ENCODE results near the gene TRIM33. TPM values are rescaled to one million over a fixed set of nuclear protein-coding genes. Genes with fewer than 3 reads are reported as not detected.

The TRIM33 gene
- polyA plus RNA-seq, 1 donor (not counting 4 experiments of a cell fraction or from before 2014, with no cell fraction given) = 26.4 TPM

- Histone ChIP-seq H3K9ac (ENCODE audit: control insufficient read depth, extremely low read depth, insufficient read depth, low read length) (no peak overlapping the region), H2AFZ (ENCODE audit: control insufficient read depth, low read length) (no peak overlapping the region), H3K9me1 (ENCODE audit: control insufficient read depth, extremely low read depth, insufficient read depth, low read length) (no peaks in the 10 kb centered on the region), H3K79me2 (ENCODE audit: control insufficient read depth, insufficient read depth, low read length) (peaks cover 86% of the 10 kb centered on the region), H3K4me1 (ENCODE audit: control insufficient read depth, extremely low read depth, insufficient read depth, low read length) (peaks cover 17% of the 10 kb centered on the region), H3K4me3 (ENCODE audit: control insufficient read depth in 2 of 3, extremely low read depth in 1 of 3, insufficient read depth in 2 of 3, low read depth in 1 of 3, low read length in 3 of 3) (no peak overlapping the region), H3K27me3 (ENCODE audit: control insufficient read depth, extremely low read depth, insufficient read depth, low read length) (no peaks in the 10 kb centered on the region), H4K20me1 (ENCODE audit: control insufficient read depth, extremely low read depth, insufficient read depth, low read length) (peaks cover 4% of the 10 kb centered on the region), H3K27ac (ENCODE audit: control insufficient read depth, insufficient read depth, low read length) (peak overlapping the region; percentile 41), H3K36me3 (ENCODE audit: control insufficient read depth in 2 of 2, extremely low read depth in 1 of 2, insufficient read depth in 2 of 2, low read length in 2 of 2) (no peaks in the 10 kb centered on the region), H3K4me2 (ENCODE audit: control insufficient read depth, extremely low read depth, insufficient read depth, low read depth, low read length) (no peak overlapping the region), H3K9me3 (ENCODE audit: control insufficient read depth, low read depth, low read length) (peaks cover 5% of the 10 kb centered on the region)
- DNase-seq (ENCODE audit: low read depth, low spot score) (no peak), FAIRE-seq (no peak)
- no peak for TF ChIP-seq CTCF (optimal IDR thresholded peaks at IDR 0.05 in 1 of 3, IDR thresholded peaks at IDR 0.05 in 1 of 3, conservative IDR thresholded peaks at IDR 0.05 in 1 of 3; ENCODE audit: extremely low read depth in 1 of 3, insufficient read depth in 2 of 3, low read length in 3 of 3)
- TF ChIP-seq EZH2 (IDR thresholded peaks at IDR 0.05; ENCODE audit: low read length) = no peak
- dilution Hi-C loops (cut with MboI; ENCODE audit: extremely low pct_ligation_motif_present, low sequenced_read_pairs) = no loop called here
Observed at GRCh38 chr1:114473796-114474195, 37.2 kb downstream of the TRIM33 start.

GRCh38 chr1:114472408-114472807 lies 38.6 kb downstream of the TRIM33 start:
- no peaks in the 10 kb centered on the region for H3K9me1 ChIP-seq (ENCODE audit: control insufficient read depth, extremely low read depth, insufficient read depth, low read length)
- peaks cover 5% of the 10 kb centered on the region for H3K9me3 ChIP-seq (ENCODE audit: control insufficient read depth, low read depth, low read length)
- DNase-seq (ENCODE audit: low read depth, low spot score) (no peak), FAIRE-seq (no peak)
- peaks cover 11% of the 10 kb centered on the region for H4K20me1 ChIP-seq (ENCODE audit: control insufficient read depth, extremely low read depth, insufficient read depth, low read length)
- no peak overlapping the region for H2AFZ ChIP-seq (ENCODE audit: control insufficient read depth, low read length)
- dilution Hi-C loops (cut with MboI; ENCODE audit: extremely low pct_ligation_motif_present, low sequenced_read_pairs) = no loop called here
- H3K4me1 ChIP-seq (ENCODE audit: control insufficient read depth, extremely low read depth, insufficient read depth, low read length) = peaks cover 26% of the 10 kb centered on the region
- no peaks in the 10 kb centered on the region for H3K36me3 ChIP-seq (ENCODE audit: control insufficient read depth in 2 of 2, extremely low read depth in 1 of 2, insufficient read depth in 2 of 2, low read length in 2 of 2)
- no peak overlapping the region for H3K9ac ChIP-seq (ENCODE audit: control insufficient read depth, extremely low read depth, insufficient read depth, low read length)
- peaks cover 86% of the 10 kb centered on the region for H3K79me2 ChIP-seq (ENCODE audit: control insufficient read depth, insufficient read depth, low read length)
- no peak for TF ChIP-seq CTCF (optimal IDR thresholded peaks at IDR 0.05 in 1 of 3, IDR thresholded peaks at IDR 0.05 in 1 of 3, conservative IDR thresholded peaks at IDR 0.05 in 1 of 3; ENCODE audit: extremely low read depth in 1 of 3, insufficient read depth in 2 of 3, low read length in 3 of 3)
- TF ChIP-seq EZH2 (IDR thresholded peaks at IDR 0.05; ENCODE audit: low read length) = no peak
- no peak overlapping the region for H3K4me3 ChIP-seq (ENCODE audit: control insufficient read depth in 2 of 3, extremely low read depth in 1 of 3, insufficient read depth in 2 of 3, low read depth in 1 of 3, low read length in 3 of 3)
- H3K4me2 ChIP-seq (ENCODE audit: control insufficient read depth, extremely low read depth, insufficient read depth, low read depth, low read length) = no peak overlapping the region
- no peaks in the 10 kb centered on the region for H3K27me3 ChIP-seq (ENCODE audit: control insufficient read depth, extremely low read depth, insufficient read depth, low read length)
- no peak overlapping the region for H3K27ac ChIP-seq (ENCODE audit: control insufficient read depth, insufficient read depth, low read length)
